GM13977 (cell line): ENCODE data around the gene GALE.
"Not testable (repeated sequence)": the region's sequence is repeated elsewhere in the genome, so short reads cannot be mapped to it uniquely, and the experiment has no call there.

Experiments
- DNase-seq: peaks from one replicate; pipeline ENCODE4 v3.0.0; 2012; ENCODE audit warnings: low spot score
- in situ Hi-C: fragments of 300-500 bp; cut with MboI; formaldehyde crosslinking; loops from one replicate; pipeline ENCODE4 v1.12.0; 2022; ENCODE audit warnings: low sequenced_read_pairs, low pct_unique_long_range_greater_than_20kb, mixed read lengths, inconsistent platforms; ENCODE audit not compliant: unreplicated experiment
- TF ChIP-seq, protein P1 (sequence below): IDR thresholded peaks from 2 replicates; pipeline ENCODE4 v1.5.1; 2012; ENCODE audit warnings: mild to moderate bottlenecking, control low read depth; ENCODE audit not compliant: insufficient read depth; ENCODE audit errors: extremely low read depth, missing control alignments

Gene GALE

DNA sequence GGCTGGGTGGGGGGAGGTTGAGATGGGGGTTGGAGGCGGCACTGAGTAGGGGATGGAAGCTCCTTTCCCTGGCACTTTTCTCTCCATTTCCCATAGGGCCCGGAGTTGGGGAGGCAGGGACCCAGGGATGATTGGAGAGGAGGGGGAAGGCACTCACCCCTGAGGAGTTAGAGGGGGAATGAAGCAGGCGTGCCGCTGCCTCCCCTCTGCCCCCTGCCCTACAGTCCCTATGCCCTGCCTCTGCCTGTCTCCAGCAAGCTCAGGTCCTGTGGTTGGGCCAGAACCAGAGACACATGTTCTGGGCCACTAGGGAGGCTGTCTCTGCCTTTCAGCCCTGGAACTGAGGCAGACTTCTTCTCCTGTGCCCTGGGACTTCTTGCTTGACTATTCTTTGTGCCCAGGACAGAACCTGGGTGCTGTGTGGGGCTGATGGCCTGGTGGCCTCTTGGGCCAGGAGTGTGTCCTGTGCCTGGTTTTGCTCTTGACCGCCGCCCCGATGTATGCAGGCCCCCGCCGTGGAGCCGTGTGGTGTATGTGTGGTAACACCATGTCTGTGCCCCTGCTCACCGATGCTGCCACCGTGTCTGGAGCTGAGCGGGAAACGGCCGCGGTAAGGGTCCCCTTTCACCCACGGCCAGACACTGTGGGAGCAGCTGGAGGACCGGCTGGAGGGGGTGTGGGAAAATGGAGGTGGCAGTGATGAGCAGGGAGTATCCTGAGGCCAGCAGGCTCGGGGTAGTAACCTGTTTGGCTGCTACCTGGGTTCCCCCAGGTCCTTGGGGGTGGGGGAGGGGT, 8.2 kb downstream of the GALE start:
- TF ChIP-seq, protein P1, sequence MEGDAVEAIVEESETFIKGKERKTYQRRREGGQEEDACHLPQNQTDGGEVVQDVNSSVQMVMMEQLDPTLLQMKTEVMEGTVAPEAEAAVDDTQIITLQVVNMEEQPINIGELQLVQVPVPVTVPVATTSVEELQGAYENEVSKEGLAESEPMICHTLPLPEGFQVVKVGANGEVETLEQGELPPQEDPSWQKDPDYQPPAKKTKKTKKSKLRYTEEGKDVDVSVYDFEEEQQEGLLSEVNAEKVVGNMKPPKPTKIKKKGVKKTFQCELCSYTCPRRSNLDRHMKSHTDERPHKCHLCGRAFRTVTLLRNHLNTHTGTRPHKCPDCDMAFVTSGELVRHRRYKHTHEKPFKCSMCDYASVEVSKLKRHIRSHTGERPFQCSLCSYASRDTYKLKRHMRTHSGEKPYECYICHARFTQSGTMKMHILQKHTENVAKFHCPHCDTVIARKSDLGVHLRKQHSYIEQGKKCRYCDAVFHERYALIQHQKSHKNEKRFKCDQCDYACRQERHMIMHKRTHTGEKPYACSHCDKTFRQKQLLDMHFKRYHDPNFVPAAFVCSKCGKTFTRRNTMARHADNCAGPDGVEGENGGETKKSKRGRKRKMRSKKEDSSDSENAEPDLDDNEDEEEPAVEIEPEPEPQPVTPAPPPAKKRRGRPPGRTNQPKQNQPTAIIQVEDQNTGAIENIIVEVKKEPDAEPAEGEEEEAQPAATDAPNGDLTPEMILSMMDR = no peak
- no peak for DNase-seq
- in situ Hi-C loops = no loop called here

GRCh38 chr1:23791516-23792047, 9.0 kb downstream of the GALE start:
- TF ChIP-seq, protein P1 = no peak
- DNase-seq = peak; percentile 72
- in situ Hi-C loops = no loop called here

DNA sequence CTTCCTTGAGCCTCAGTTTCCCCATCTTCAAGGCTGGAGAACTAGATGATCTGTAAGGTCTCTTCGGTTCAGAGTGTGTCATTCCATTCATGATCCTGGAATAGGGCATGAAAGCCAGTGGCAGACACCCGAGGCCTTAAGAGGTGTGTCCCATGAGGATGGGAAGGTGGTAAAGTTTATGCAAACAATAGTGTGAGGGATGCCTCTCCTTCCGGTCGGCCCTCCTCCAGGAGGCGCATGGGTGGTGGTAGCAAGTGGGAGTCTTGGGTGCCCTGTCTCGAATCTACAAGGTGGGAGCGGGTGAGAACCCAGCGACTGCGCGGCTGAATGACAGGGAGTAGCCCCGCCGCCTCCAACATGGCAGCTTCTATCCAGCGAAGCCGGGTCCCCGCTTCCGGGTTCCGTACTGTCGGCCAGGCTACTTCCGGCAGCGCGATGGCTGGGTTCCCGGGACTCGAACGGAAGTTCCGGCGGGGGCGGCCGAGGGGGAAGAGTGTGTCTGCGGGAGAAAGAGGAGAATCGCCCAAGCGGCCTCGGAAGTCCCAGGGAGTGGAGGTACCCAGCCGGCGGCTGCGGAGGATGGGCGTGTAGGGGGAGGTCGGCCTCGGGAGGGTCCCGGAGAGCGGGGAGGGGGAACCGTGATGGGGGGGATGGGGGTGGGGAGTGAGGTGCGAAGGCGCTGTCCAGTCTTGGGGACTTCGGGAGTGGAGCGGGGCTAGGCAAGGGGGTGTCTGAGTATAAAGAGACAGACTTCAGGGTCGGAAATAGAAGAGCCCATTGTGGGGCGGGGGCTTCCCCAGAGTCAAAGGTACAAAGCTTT, 9.6 kb downstream of the GALE start, which contains the start of gene LYPLA2:
Gene LYPLA2 (plus strand): TSS at position 450 of the 820 bp plus-strand sequence. CDS start 1,538 bp downstream, outside the sequence.
- in situ Hi-C loops = no loop called here
- DNase-seq = peak; percentile 93
- TF ChIP-seq, protein P1 = no peak

- DNase-seq = no peak
- in situ Hi-C loops = no loop called here
- TF ChIP-seq, protein P1 = no peak
Observed at GRCh38 chr1:23788695-23789094, 11.9 kb downstream of the GALE start.

- TF ChIP-seq, protein P1 = no peak
- in situ Hi-C loops = no loop called here
- DNase-seq = no peak
Observed at GRCh38 chr1:23787701-23788100, 12.9 kb downstream of the GALE start.

- no peak for DNase-seq
- TF ChIP-seq, protein P1 = no peak
- in situ Hi-C loops = no loop called here
Observed at GRCh38 chr1:23784846-23785245, 15.7 kb downstream of the GALE start.

DNA sequence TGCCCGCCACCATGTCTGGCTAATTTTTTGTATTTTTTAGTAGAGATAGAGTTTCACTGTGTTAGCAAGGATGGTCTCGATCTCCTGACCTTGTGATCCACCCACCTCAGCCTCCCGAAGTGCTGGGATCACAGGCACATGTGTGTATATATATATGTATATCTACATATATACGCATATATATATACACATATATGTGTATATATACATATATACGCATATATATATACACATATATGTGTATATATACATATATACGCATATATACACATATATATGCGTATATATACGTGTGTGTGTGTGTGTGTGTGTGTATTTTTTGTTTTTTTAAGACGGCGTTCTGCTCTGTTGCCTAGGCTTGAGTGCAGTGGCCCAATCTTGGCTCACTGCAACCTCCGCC, 17.4 kb downstream of the GALE start:
- DNase-seq, in situ Hi-C loops: not testable (repeated sequence)
